Measurements from ENCODE around the gene TMEM94. TPM values are rescaled to one million over a fixed set of nuclear protein-coding genes. Genes with fewer than 3 reads are reported as not detected.

The TMEM94 gene
- total and polyA plus RNA-seq, 2 of the 13 experiments (the other 11 are each of a cell fraction or from before 2014, with no cell fraction given): 32.6 to 134 TPM

DNA sequence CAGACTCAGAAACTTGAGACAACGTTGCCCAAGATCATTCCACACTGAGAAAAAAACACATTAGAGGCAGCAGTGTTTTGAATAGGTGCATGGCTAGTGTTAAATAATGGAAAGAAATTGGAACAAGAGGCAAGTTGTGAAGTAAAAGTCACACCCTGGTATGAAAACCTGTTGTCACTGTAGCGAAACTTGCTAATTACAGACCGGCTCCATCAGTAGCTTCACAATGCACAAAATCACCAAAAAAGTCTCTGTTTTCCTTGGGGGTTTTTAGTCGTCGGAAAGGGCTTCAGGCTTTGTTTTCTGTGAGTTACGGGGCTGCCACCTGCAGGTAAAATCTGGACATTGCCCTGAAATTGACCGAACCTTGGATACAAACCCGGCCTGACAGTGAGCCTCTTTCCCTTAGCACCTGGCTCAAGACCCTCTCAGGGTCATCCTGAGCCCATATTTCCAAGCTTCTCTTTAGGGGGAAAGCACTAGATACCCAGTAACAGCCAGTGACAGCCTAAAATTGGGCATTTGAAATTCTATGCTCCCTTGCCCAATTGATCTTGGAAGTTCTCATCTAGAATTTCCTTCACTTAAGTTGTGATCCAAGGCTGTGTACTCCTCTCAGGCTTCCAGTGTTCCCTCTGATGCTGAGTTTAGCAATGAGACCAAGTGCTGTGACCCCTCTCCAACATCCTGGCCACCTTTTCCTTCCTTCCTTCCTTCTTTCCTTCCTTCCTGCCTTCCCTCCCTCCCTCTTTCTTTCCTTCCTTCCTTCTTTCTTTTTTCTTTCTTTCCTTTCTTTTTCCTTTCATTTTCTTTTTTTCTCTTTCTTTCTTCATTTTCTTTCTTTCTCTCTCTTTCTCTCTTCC is 43.7 kb upstream of the TMEM94 start (continued):
- 0 out of 2 replicates have a peak, but pooled peaks have one; percentile 14 for TF ChIP-seq HOXA3 (CRISPR knock-in tag; IDR thresholded peaks at IDR 0.05)
- TF ChIP-seq PITX1 (CRISPR knock-in tag; IDR thresholded peaks at IDR 0.05): peak; percentile 48; the same call in 1 of the 2 replicates
- no peak for TF ChIP-seq ZNF101 (CRISPR knock-in tag; IDR thresholded peaks at IDR 0.05; ENCODE audit: borderline replicate concordance, low read depth)
- TF ChIP-seq, protein P1, sequence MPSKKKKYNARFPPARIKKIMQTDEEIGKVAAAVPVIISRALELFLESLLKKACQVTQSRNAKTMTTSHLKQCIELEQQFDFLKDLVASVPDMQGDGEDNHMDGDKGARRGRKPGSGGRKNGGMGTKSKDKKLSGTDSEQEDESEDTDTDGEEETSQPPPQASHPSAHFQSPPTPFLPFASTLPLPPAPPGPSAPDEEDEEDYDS (CRISPR knock-in tag; IDR thresholded peaks at IDR 0.05): 0 out of 2 replicates have a peak, but pooled peaks have one; percentile 38
- peak; percentile 64 for TF ChIP-seq GATAD1 (CRISPR knock-in tag; IDR thresholded peaks at IDR 0.05)
- TF ChIP-seq, protein P2, sequence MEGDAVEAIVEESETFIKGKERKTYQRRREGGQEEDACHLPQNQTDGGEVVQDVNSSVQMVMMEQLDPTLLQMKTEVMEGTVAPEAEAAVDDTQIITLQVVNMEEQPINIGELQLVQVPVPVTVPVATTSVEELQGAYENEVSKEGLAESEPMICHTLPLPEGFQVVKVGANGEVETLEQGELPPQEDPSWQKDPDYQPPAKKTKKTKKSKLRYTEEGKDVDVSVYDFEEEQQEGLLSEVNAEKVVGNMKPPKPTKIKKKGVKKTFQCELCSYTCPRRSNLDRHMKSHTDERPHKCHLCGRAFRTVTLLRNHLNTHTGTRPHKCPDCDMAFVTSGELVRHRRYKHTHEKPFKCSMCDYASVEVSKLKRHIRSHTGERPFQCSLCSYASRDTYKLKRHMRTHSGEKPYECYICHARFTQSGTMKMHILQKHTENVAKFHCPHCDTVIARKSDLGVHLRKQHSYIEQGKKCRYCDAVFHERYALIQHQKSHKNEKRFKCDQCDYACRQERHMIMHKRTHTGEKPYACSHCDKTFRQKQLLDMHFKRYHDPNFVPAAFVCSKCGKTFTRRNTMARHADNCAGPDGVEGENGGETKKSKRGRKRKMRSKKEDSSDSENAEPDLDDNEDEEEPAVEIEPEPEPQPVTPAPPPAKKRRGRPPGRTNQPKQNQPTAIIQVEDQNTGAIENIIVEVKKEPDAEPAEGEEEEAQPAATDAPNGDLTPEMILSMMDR (CRISPR knock-in tag; IDR thresholded peaks at IDR 0.05): peak; percentile 98
- no peak for TF ChIP-seq ZNF816 (CRISPR knock-in tag; IDR thresholded peaks at IDR 0.05; ENCODE audit: borderline replicate concordance)
- peak; percentile 84; the same call in 1 of the 2 replicates for TF ChIP-seq SOX6 (IDR thresholded peaks at IDR 0.05)
- peak; percentile 67 for TF ChIP-seq SOX6 (CRISPR knock-in tag; IDR thresholded peaks at IDR 0.05)
- TF ChIP-seq, protein P3, sequence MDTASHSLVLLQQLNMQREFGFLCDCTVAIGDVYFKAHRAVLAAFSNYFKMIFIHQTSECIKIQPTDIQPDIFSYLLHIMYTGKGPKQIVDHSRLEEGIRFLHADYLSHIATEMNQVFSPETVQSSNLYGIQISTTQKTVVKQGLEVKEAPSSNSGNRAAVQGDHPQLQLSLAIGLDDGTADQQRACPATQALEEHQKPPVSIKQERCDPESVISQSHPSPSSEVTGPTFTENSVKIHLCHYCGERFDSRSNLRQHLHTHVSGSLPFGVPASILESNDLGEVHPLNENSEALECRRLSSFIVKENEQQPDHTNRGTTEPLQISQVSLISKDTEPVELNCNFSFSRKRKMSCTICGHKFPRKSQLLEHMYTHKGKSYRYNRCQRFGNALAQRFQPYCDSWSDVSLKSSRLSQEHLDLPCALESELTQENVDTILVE (CRISPR knock-in tag; IDR thresholded peaks at IDR 0.05): 0 out of 2 replicates have a peak, but pooled peaks have one; percentile 68
- TF ChIP-seq ZNF335 (CRISPR knock-in tag; IDR thresholded peaks at IDR 0.05): peak; percentile 93
- TF ChIP-seq ZNF160 (CRISPR knock-in tag; IDR thresholded peaks at IDR 0.05): no peak
- no peak for TF ChIP-seq RAD51 (IDR thresholded peaks at IDR 0.05; ENCODE audit: borderline replicate concordance)
- peak; percentile 76 for TF ChIP-seq KAT8 (CRISPR knock-in tag; IDR thresholded peaks at IDR 0.05)
- peak; percentile 51; the same call in 1 of the 2 replicates for TF ChIP-seq ELF3 (CRISPR knock-in tag; IDR thresholded peaks at IDR 0.05)
- TF ChIP-seq, protein P4, sequence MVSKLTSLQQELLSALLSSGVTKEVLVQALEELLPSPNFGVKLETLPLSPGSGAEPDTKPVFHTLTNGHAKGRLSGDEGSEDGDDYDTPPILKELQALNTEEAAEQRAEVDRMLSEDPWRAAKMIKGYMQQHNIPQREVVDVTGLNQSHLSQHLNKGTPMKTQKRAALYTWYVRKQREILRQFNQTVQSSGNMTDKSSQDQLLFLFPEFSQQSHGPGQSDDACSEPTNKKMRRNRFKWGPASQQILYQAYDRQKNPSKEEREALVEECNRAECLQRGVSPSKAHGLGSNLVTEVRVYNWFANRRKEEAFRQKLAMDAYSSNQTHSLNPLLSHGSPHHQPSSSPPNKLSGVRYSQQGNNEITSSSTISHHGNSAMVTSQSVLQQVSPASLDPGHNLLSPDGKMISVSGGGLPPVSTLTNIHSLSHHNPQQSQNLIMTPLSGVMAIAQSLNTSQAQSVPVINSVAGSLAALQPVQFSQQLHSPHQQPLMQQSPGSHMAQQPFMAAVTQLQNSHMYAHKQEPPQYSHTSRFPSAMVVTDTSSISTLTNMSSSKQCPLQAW (CRISPR knock-in tag; IDR thresholded peaks at IDR 0.05): peak; percentile 88
- no peak for TF ChIP-seq BRD4 (CRISPR knock-in tag; IDR thresholded peaks at IDR 0.05)
- TF ChIP-seq AHR (CRISPR knock-in tag; IDR thresholded peaks at IDR 0.05): no peak
- peak; percentile 71 for TF ChIP-seq GATAD2A (CRISPR knock-in tag; IDR thresholded peaks at IDR 0.05)
- TF ChIP-seq ELF1 (CRISPR knock-in tag; IDR thresholded peaks at IDR 0.05): peak; percentile 37; the same call in 1 of the 2 replicates
- TF ChIP-seq PPARG (CRISPR knock-in tag; conservative IDR thresholded peaks at IDR 0.05): peak; percentile 49; the same call in 1 of the 2 replicates
- TF ChIP-seq SMC3 (IDR thresholded peaks at IDR 0.05; ENCODE audit: low read length): peak; percentile 96
- TF ChIP-seq ZNF567 (CRISPR knock-in tag; IDR thresholded peaks at IDR 0.05; ENCODE audit: borderline replicate concordance): no peak
- TF ChIP-seq, protein P5, sequence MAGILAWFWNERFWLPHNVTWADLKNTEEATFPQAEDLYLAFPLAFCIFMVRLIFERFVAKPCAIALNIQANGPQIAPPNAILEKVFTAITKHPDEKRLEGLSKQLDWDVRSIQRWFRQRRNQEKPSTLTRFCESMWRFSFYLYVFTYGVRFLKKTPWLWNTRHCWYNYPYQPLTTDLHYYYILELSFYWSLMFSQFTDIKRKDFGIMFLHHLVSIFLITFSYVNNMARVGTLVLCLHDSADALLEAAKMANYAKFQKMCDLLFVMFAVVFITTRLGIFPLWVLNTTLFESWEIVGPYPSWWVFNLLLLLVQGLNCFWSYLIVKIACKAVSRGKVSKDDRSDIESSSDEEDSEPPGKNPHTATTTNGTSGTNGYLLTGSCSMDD (CRISPR knock-in tag; IDR thresholded peaks at IDR 0.05): no peak
- no peak for TF ChIP-seq MAFG (CRISPR knock-in tag; IDR thresholded peaks at IDR 0.05)
- TF ChIP-seq ZNF564 (CRISPR knock-in tag; IDR thresholded peaks at IDR 0.05): no peak

All from HepG2 (cell line).